ENCODE measurements around the gene SFI1.
A peak's percentile ranks its signal among the peaks of the same experiment; 100 is the strongest.
"Not testable (repeated sequence)": the region's sequence is repeated elsewhere in the genome, so short reads cannot be mapped to it uniquely, and the experiment has no call there.

SFI1 gene

GRCh38 chr22:31496007-31496734 is at the start of gene SFI1:
Gene SFI1, plus strand, starts transcription at chr22:31496536. Its CDS starts 11,749 bp downstream, at chr22:31508285.
- DNase-seq (ENCODE audit: low read depth in 4 of 4, low spot score in 1 of 4): peak; percentile 86 to 94 (median 91)

DNA sequence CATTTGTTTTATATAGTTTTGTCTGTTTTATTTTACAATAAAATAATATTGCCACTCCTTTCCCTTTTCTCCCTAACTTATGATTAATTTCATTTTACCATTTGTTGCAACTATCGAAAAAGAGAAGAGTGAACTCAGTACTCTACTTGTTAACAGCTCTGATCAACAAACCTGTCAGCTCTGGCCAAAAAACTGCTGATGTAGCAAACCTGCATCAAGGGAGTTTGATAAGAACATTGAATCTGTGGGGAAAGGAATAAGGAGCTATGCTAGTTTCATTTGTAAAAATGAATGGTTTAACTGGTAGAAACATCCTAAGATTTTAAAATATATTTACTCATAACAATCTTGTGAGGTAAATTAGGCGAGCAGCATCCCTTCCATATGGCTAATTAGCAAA is 49.6 kb upstream of the SFI1 start:
- no peak for DNase-seq (ENCODE audit: low read depth in 4 of 4, low spot score in 1 of 4)

DNA sequence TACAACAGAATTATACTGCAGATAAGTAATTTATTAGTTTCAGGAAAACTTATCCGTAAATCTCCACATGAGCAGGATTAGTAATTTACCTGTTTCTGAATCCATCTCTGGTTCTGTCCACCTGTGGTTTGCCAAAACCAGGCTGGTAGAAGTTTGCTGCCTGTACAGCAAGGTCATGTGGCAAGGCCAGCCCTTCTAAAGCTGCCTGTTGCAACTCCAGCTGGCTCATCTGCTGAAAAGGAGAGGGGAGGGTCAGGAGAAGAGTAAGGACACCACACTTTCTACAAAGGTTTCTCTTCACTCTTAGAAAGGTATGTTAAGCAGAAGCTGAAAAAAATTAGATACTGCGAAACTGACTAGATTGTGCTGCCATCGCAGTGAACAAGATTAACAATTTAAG is 49.0 kb upstream of the SFI1 start:
- DNase-seq (ENCODE audit: low read depth in 4 of 4, low spot score in 1 of 4): no peak

DNA sequence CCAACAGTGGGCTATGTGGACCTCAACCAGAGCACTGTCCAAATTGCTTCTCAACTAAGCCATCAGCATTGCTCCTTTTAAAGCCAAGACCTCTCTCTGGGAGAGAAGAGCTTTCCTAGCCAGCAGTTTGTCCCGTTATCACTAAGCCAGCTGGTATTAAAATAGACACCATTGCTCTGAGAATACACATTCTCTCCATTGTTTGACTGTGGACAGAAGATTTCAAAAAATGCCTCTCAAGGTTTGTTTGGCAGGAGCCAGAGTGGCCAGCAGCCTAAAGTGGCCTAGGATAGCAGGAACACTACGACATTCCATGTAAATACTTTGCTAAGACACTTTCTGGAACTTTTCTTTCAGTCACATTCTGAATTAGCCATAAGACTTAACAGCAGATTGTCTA is 48.0 kb upstream of the SFI1 start:
- no peak for DNase-seq (ENCODE audit: low read depth in 4 of 4, low spot score in 1 of 4)

GRCh38 chr22:31449506-31449905 is 46.8 kb upstream of the SFI1 start:
- no peak for DNase-seq (ENCODE audit: low read depth in 4 of 4, low spot score in 1 of 4)

- no peak for DNase-seq (ENCODE audit: low read depth in 4 of 4, low spot score in 1 of 4)
Observed at GRCh38 chr22:31451709-31452571, 44.4 kb upstream of the SFI1 start.

DNA sequence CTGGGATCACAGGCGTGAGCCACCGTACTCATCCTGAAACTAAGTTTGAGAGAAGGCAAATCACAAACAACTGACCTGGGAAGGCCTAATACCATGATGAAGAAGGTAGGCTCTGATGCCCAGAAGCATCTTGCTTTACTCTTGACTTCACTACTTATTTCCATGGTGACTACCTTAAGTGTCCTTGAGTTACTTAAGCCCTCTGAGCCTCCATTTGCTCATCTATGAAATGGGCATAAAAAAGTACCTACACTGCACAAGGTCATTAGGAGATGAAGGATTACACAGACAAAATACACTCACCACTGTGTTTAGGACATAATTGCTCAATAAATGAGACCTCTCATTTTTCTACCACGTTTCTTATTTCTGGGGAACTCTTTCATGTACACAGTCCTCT is 34.6 kb upstream of the SFI1 start:
- DNase-seq (ENCODE audit: low read depth in 4 of 4, low spot score in 1 of 4): no peak

DNA sequence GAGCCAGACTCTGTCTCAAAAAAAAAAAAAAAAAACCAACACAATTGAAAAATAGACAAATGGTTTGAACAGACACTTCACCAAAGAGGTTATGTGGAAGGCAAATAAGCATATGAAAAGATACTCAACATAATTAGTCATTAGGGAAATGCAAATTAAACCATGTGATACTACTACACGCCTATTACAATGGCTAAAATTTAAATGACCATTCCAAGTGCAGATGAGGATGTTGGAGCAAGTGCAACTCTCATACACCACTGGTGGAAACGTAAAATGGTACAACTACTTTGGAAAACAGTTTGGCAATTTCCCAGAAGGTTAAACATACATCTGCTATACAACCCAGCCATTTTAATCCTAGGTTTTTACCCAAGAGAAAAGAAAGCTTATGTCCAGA is 31.0 kb upstream of the SFI1 start:
- DNase-seq (ENCODE audit: low read depth in 4 of 4, low spot score in 1 of 4): no peak

DNA sequence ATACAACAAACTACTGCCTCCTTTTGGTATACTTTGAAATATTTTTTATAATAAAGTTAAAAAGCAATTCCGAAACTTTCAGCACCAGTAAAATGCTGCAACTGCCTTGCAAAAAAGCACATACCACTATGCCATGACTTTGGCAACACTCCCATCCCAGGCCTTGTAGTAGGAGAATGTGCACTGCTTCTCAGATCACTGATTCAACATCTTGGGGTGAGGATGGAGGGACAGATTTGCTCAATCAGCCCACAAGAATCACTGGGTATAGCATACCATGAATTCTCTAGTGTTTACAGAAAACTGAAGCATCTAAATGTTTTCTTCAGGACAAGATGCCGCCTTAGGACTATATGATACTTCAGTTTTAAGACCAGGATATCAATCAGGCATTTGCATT is 21.6 kb upstream of the SFI1 start:
- DNase-seq (ENCODE audit: low read depth in 4 of 4, low spot score in 1 of 4): no peak

DNA sequence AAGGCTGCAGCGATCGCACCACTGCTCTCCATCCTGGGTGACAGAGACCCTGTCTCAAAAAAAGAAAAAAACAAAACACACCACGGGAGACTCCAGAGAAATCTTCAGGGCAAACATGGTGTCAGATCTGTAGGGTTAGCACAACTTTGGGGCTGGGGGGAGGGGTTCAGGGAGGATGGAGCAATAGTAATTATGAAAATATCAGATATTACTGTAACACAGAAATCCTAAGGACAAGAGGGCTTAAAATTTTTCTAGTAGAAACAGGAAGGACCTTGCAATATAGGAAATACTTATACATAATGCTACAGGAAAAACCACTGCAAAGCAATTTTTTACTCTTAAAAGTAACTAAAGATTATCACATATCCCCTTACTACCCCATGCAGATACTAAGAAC is 20.5 kb upstream of the SFI1 start:
- DNase-seq (ENCODE audit: low read depth in 4 of 4, low spot score in 1 of 4): no peak

- no peak for DNase-seq (ENCODE audit: low read depth in 4 of 4, low spot score in 1 of 4)
Observed at GRCh38 chr22:31477329-31477728, 19.0 kb upstream of the SFI1 start.

- no peak for DNase-seq (ENCODE audit: low read depth in 4 of 4, low spot score in 1 of 4)
Observed at GRCh38 chr22:31481129-31481528, 15.2 kb upstream of the SFI1 start.

DNA sequence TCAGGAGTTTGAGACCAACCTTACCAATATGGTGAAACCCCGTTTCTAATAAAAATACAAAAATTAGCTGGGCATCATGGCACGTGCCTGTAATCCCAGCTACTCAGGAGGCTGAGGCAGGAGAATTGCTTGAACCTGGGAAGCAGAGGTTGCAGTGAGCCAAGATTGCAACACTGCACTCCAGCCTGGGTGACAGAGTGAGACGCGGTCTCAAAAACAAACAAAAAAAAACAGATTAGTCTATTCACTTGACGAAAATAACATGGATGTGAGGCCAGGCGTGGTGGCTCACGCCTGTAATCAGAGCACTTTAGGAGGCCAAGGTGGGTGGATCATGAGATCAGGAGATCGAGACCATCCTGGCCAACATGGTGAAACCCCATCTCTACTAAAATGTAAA is 13.9 kb upstream of the SFI1 start:
- DNase-seq (ENCODE audit: low read depth in 4 of 4, low spot score in 1 of 4): not testable (repeated sequence)

GRCh38 chr22:31486369-31486768 is 10.0 kb upstream of the SFI1 start:
- not testable (repeated sequence) for DNase-seq (ENCODE audit: low read depth in 4 of 4, low spot score in 1 of 4)

DNA sequence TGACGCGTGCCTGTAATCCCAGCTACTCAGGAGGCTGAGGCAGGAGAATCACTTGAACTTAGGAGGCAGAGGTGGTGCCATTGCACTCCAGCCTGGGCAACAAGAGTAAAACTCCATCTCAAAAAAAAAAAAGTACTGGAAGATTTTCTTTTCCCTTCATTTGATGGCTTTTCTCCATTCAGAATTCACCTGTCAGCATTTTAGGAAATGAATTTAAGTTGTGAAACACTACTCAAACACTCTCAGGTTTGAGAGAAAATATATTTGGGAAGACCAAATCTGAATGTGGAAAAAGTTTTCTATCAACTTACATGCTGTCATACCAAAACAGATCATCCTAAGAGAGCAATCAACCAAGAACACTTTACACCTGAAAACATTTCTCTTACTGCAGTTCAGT is 9.4 kb upstream of the SFI1 start:
- no peak for DNase-seq (ENCODE audit: low read depth in 4 of 4, low spot score in 1 of 4)

DNA sequence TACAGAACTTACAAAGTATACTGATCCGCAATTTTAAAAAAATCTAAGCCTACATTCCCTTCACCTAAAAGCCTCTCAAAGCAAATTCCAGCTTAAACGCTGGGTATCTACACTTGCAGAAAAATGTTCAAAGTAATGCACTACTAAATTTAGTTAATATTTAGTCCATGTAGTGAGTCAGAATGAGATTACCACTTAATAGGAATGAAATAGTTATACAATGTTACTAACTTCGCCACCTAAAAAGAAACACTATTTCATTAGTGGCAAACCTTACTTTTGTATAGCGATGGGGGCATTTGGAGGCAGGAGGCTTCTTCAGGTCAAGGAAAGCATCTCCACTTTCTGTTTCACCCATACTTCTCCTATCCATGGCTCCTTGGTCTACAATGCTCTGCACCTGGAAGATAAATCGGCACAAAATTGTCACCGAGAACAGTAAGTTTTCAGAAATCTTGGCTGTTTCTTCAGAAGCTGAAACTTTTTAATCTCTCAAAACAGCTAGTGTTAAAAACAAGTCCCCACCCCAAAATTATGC is 7.9 kb upstream of the SFI1 start:
- DNase-seq (ENCODE audit: low read depth in 4 of 4, low spot score in 1 of 4): no peak

DNA sequence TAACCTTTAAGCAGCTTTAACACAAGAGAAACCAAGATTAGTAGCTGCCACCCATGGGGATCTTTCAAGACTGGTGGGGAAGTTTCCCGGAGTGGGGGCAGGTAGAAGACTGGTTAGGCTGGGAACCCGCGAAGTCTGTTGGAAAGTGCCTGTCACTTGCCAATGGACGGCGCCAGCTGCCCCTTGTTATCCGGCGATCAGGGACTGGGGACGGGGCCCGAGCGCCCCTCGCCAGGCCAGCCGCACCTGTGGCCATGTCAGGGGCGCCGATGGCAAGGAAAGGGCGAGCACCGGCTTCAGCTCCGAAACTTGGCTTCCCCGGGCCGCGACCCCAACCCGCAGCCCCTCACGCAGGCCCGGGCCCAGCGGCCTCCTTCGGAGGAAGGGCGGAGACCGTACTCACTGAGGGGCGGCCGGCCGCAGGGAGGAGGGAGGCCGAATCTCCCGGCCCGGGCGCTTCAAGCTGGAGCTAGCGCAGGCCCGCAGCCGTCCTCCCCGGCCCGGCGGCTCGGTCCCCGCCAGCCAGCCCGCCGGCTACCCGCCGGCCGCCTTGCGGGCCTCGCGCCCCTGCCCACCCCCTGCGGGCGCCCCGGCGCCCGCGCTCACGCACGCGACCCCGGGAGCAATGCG is 7.2 kb upstream of the SFI1 start:
- peak in 1 of 4 experiments; percentile 14 for DNase-seq (ENCODE audit: low read depth in 4 of 4, low spot score in 1 of 4)

GRCh38 chr22:31489632-31490495 is 6.5 kb upstream of the SFI1 start, which contains the start of gene EIF4ENIF1:
Gene EIF4ENIF1, minus strand, starts transcription at chr22:31489842. Its CDS starts 1,124 bp downstream, at chr22:31488718.
- DNase-seq (ENCODE audit: low read depth in 4 of 4, low spot score in 1 of 4): peak; percentile 48 to 82 (median 76)

GRCh38 chr22:31490496-31490925 is 5.8 kb upstream of the SFI1 start:
- DNase-seq (ENCODE audit: low read depth in 4 of 4, low spot score in 1 of 4): peak; percentile 16 to 46 (median 35)

GRCh38 chr22:31491218-31491962 is 4.9 kb upstream of the SFI1 start:
- DNase-seq (ENCODE audit: low read depth in 4 of 4, low spot score in 1 of 4): no peak
